T-helper 2 cell (primary cell): ENCODE results near the gene HSPA2.
"Not testable (repeated sequence)": the region's sequence is repeated elsewhere in the genome, so short reads cannot be mapped to it uniquely, and the experiment has no call there.

ENCODE experiments used
- DNase-seq, 5 experiments: peaks; one replicate each; pipeline versions ENCODE4 v3.0.0 to v3.0.0-alpha.2; 2012 to 2022

HSPA2 gene

DNA sequence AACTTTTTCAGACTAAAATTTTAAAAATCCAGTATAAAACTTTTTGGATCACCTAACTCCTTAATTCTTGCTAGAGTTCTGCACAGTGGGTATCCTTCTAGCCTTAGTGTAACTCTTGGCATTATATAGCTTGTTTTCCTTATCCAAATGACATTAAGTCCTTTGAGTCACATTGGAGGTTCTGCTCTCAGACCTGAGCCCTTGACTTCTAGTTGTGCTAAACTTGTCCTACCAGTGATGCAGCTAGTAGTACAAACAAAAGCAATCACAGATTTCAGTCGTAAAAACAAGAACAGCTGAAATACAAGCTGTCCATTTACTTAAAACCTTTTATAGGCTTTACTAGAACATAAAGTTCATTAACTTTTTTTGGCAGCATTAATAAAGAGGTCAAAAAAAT is 25.5 kb upstream of the HSPA2 start:
- DNase-seq = no peak

DNA sequence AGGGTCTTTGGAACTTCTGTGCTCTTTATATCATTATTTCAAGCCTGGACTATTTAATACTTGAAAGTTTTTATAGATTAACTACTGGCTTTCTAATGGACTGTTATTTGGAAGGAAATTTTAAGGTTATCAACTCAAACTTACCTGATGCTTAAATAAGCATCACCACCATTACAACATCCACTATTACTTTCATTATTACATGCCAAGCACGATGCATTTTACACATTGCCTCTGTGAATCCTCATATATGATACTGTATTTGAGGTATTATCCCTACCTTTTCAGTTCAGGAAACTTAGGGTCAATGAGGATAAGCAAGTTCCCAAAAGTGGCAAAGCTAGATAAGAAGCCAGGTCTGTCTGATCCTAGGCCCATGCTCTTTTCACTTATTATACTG is 23.6 kb upstream of the HSPA2 start:
- no peak for DNase-seq

DNA sequence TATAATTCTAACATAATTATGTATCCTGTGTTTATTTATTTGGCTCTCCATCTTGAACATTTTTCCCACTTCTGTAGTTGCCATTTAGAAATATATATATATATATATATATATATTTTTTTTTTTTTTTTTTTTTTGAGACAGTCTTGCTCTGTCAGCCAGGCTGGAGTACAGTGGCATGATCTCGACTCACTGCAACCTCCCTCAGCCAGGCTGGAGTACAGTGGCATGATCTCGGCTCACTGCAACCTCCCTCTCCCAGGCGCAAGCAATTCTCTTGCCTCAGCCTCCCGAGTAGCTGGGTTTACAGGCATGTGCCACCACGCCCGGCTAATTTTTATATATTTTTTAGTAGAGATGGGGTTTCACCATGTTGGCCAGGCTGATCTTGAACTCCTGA is 22.9 kb upstream of the HSPA2 start:
- DNase-seq = not testable (repeated sequence)

GRCh38 chr14:64518229-64518628 is 22.3 kb upstream of the HSPA2 start:
- DNase-seq = no peak

DNA sequence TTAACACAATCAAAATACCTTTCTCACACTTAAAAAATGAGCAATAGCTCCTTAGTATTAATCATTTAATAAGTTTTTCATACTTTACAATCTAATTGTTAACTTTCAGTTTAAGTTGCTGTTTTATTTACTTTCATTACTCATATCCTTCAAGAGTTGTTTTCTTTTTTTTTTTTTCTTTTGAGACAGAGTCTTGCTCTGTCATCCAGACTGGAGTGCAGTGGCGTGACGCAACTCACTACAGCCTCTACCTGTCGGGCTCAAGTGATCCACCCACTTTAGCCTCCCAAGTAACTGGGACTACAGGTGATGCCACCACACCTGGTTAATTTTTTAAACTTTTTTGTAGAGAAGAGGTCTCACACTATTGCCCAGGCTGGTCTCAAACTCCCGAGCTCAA is 19.8 kb upstream of the HSPA2 start:
- no peak for DNase-seq

DNA sequence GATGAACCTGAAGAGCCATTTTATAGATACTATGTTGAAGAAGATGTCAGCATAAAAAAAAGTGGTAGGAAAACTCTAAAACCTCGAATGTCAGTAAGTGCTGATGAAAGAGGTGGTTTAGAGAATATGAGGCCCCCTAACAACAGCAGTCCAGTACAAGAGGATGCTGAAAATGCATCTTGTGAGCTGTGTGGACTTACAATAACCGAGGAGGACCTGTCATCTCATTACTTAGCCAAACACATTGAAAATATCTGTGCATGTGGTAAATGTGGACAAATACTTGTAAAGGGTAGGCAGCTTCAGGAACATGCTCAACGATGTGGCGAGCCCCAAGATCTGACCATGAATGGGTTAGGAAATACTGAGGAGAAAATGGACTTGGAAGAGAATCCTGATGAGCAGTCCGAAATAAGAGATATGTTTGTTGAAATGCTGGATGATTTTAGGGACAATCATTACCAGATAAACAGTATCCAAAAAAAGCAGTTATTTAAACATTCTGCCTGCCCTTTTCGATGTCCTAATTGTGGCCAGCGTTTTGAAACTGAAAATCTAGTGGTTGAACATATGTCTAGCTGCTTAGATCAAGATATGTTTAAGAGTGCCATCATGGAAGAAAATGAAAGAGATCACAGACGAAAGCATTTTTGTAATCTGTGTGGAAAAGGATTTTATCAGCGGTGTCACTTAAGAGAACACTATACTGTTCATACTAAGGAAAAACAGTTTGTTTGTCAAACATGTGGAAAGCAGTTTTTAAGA is 17.8 kb upstream of the HSPA2 start:
- DNase-seq = peak in 1 of 5 experiments; percentile 19

DNA sequence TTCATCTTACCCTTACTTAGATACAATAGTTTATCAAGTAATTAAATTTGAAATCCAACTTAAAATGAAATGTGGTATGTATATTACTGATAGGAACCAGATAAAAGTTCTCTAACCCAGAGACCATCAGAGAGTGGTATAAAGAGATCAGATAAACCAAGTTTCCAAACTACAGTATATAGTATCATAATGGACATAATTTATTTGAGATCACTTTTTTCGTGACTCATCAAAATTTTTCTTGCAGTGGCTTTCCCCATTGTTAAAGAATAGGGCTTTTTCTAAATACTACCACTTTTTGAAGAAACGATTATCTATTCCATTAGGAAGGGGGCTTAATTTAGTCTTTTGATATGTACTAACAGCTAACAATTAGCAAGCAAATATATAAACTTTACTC is 15.2 kb upstream of the HSPA2 start:
- no peak for DNase-seq

DNA sequence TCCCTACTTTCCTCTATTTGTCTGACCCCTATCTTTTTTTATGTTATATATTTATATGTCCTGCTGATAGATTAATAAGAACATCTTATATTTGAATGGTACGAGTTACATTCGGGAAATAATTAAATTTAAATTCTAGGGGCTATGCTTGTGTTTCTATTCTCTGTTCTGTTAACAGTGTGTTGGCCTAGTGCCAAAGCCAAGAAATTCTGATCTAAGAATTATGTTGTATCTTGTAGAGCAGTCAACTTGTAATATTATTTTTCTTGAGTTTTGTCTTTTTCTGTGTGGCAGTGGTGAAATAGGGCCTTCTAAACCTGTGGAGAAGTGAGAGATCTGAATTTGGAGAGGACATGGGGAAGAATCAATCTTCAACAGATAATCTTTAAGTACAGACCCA is 9.0 kb upstream of the HSPA2 start:
- DNase-seq = no peak

GRCh38 chr14:64536488-64537245 is 3.9 kb upstream of the HSPA2 start:
- DNase-seq = peak in 1 of 5 experiments; percentile 18

DNA sequence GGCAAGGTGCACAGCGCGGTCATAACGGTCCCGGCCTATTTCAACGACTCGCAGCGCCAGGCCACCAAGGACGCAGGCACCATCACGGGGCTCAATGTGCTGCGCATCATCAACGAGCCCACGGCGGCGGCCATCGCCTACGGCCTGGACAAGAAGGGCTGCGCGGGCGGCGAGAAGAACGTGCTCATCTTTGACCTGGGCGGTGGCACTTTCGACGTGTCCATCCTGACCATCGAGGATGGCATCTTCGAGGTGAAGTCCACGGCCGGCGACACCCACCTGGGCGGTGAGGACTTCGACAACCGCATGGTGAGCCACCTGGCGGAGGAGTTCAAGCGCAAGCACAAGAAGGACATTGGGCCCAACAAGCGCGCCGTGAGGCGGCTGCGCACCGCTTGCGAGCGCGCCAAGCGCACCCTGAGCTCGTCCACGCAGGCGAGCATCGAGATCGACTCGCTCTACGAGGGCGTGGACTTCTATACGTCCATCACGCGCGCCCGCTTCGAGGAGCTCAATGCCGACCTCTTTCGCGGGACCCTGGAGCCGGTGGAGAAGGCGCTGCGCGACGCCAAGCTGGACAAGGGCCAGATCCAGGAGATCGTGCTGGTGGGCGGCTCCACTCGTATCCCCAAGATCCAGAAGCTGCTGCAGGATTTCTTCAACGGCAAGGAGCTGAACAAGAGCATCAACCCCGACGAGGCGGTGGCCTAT is 875 bp downstream of the HSPA2 start:
- DNase-seq = peak in 2 of 5 experiments; percentile 9 to 36

- peak in 1 of 5 experiments; percentile 17 for DNase-seq
Observed at GRCh38 chr14:64541972-64542835, 1.7 kb downstream of the HSPA2 start.

- no peak for DNase-seq
Observed at GRCh38 chr14:64542836-64543201, 2.3 kb downstream of the HSPA2 start.

DNA sequence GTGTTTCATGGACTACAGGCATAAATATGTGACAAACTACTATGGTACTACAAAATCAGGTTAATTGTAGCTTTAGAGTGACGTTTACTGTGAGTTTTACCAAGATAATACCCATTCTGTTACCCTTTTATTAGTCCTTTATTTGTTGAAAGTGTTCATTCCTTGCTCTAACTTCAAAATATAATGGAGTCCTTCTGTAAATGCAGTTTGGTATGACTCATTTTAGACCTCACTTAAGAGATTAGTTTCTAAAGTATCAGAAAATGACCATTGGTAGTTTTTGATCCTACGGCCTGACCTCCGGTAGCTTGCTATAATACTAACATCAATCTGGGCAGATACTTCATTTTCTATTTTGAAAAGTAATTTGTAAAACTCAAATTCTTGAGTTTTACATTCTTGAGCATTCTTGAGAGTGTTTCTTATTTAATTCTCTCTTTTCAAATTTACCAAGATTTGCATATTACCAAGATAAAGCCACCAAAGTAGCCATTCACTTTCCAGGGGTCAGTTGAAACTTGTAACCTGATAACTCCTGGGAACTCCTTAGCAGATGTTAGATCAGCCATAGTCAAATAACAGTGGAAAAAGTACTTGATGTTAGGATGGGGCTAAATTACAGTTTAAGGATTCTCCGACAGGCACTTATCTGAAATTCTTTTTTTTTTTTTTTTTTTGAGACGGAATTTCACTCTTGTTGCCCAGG is 4.2 kb downstream of the HSPA2 start:
- DNase-seq = no peak

GRCh38 chr14:64549016-64549415 is 8.5 kb downstream of the HSPA2 start:
- DNase-seq = no peak

DNA sequence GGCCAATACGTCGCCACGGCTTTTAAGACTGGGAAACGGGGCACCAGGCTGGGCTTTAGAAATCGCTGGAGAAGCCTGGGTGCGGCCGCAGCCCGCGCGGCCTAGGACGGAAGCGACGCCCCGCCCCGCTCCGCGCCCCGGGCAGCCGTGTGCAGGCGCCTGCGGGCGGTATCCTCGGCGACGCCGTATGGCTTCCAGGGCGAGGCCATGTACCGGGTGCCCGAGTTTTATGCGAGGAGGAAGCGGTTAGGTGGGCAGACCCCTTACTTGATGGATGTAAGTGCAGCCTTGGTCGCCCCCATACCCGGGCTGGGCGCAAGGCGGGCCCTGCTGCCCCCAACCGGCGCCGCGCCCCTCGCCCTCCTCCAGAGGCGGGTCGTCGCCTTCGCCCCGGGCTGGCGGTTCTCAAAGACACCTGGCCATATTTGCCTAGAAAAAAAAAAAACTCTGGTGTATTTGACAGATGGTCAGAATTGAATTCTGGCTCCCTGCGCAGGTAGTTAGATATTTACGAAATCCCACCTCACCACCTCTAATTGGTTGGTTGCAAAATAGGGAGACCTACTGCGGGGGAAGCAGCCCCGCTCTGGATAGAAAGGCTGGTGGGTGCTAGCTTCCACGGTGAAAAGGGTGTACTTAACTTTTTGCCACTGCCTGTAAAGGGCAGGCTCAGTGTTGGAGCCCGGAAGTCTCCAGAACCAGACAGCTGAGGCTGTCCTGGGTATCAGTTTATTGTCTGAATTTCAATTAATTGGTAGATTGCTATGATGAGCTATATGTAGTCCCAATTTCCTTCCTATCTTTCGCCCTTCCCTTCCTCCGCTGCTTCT is 9.5 kb downstream of the HSPA2 start, which contains the start of gene PPP1R36:
Gene PPP1R36, plus strand, starts transcription at position 171 of the 830 bp plus-strand sequence. Its CDS starts 37 bp downstream, at position 208.
- DNase-seq = peak in 2 of 5 experiments; percentile 21 to 65

DNA sequence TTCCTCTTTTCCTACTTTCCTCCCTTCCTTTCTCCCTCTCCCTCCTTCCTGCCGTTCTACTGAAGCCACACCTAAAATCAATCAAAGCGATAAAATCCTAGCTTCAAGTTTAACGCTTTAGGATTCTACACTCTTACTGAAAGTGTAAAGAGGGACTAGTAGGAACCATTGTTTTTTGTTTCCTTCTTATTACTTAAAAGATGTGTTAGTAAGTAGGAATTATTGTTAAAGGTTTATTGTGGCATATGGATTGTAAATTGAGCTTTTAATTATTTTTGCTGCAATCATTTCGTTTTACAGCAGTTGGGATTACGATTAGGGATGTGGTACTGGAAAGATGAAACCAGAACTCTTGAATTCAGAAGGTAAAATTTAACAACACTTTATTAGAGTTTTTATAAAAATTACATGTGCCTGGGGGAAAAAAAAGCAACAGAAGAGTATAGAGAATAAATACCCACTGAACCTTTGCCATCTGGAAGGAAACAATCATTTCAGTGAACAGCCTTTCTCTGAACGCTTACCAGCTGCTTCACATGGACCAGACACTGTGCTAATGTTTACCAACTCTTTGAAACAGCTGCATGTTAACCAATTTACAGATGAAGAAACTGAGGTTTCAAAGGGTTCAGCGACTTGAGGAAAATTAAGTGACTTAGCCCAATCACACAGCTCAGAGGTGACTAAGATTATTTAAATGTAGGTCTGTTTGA is 10.2 kb downstream of the HSPA2 start:
- no peak for DNase-seq

DNA sequence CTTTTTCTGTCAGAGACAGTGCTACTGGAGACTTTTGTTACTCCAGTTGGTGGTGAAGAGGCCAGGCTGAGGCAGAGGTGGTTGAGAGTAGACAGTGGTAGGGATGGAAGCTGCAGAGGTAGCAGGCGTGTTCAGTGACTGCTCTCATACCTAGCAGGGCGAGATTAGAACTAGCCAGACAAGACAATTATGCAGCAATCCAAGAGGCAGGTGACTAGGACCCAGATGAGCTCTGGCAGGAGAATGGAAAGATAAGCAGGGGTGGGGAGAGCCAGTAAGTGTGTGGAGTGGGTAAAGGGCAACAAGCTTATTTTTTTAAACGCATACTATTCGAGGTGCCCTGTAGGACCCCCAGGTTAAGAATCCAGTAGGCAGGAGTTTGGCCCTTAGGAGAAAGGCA is 14.0 kb downstream of the HSPA2 start:
- no peak for DNase-seq

DNA sequence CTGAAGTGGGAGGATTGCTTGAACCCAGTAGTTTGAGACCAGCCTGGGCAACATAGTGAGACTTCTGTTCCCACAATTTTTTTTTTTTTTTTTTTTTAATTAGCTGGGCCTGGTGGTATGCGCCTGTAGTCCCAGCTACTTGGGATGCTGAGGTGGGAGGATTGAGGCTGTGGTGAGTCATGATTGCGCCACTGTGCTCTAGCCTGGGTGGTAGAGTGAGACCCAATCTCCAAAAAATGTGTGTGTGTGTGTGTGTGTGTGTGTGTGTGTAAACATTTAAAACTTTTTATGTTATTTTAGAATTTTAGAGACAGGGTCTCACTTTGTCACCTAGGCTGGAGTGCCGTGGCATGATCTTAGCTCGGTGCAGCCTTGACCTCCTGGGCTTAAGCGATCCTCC is 16.0 kb downstream of the HSPA2 start:
- no peak for DNase-seq

DNA sequence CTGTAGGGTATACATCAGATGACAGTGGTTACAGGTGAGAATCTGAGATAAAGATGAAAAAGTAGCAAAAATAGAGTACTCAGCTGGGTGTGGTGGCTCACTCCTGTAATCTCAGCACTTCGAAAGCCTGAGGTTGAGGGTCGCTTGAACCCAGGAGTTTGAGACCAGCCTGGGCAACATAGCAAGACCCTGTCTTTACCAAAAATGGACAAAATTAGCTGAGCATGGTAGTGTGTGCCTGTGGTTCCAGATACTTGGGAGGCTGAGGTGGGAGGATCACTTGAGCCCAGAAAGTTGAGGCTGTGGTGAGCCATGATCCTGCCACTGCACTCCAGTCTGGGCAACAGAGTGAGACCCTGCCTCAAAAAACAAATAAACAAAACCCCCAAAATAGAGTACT is 17.7 kb downstream of the HSPA2 start:
- not testable (repeated sequence) for DNase-seq

DNA sequence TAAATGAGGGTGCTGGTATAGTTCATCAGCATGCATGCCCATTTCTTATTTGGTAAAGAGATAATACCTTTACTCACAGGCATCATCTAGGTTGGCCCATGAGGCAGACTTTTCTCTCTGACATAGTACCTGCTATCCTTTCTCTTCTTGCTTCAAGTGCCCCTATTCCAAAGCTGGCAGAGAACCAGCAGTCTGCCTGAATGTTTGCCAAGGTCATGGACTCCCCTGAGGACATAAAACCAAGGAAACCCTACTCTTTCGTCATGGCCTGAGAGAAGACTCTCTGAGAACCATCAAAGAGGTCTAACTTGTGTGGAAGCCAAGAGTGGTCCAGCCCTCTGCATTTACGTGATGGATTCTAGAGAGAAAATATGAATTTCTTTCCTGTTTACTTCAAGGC is 21.1 kb downstream of the HSPA2 start:
- no peak for DNase-seq
